Gastrocnemius medialis (tissue), 4 donors: ENCODE data around the gene DCP1A. TPM values are rescaled to one million over a fixed set of nuclear protein-coding genes. Genes with fewer than 3 reads are reported as not detected.

Source experiments
- ATAC-seq, 2 donors: fragments of 150-250 bp; one replicate each; pipeline ENCODE4 v1.9.1; 2016
- DNase-seq, 2 donors: peaks; one replicate each; pipeline ENCODE4 v3.0.0-alpha.2; 2019
- H3K27ac ChIP-seq, 4 donors: fragments of 200-600 bp; sonication (generic); 1 replicate in 1 of 4; 2 replicates in 3 of 4; pipeline ENCODE4 v1.5.1; 2016 to 2018; ENCODE audit warnings: mild to moderate bottlenecking in 2 of 4, moderate library complexity in 1 of 4
- H3K27me3 ChIP-seq, 3 donors: fragments of 200-600 bp; sonication (generic) in 2 of 3; 1 replicate in 1 of 3; 2 replicates in 2 of 3; pipeline versions ENCODE4 v1.5.1 to v1.6.0; 2016 to 2019; ENCODE audit warnings: mild to moderate bottlenecking in 1 of 3, moderate library complexity in 1 of 3
- H3K36me3 ChIP-seq, 2 donors: fragments of 200-600 bp; sonication (generic) in 1 of 2; one replicate each; pipeline ENCODE4 v1.5.1; 2017 to 2018
- H3K4me1 ChIP-seq, 2 donors: fragments of 200-600 bp; sonication (generic) in 1 of 2; one replicate each; pipeline ENCODE4 v1.5.1; 2016 to 2017; ENCODE audit warnings: mild to moderate bottlenecking in 2 of 2
- H3K4me3 ChIP-seq, 4 donors: fragments of 200-600 bp; sonication (generic) in 3 of 4; 1 replicate in 1 of 4; 2 replicates in 3 of 4; pipeline ENCODE4 v1.5.1; 2016 to 2019; ENCODE audit warnings: mild to moderate bottlenecking in 2 of 4
- H3K9me3 ChIP-seq, 3 donors: fragments of 200-600 bp; sonication (generic) in 2 of 3; 1 replicate in 1 of 3; 2 replicates in 2 of 3; pipeline ENCODE4 v1.5.1; 2016 to 2019
- CTCF ChIP-seq, 5 experiments: fragments of 450-650 bp in 3 of 5; fragments of 200-600 bp in 2 of 5; sonication (generic) in 2 of 5; IDR thresholded peaks in 4 of 5; conservative IDR thresholded peaks in 1 of 5; 1 replicate in 4 of 5; 2 replicates in 1 of 5; pipeline ENCODE4 v1.5.1; 2016 to 2019; ENCODE audit warnings: antibody characterized with exemption in 5 of 5, mild to moderate bottlenecking in 3 of 5, moderate library complexity in 3 of 5
- POLR2A ChIP-seq, 2 donors: fragments of 450-650 bp; IDR thresholded peaks; one replicate each; pipeline ENCODE4 v1.6.1; 2017; ENCODE audit warnings: antibody characterized with exemption in 2 of 2, mild to moderate bottlenecking in 2 of 2, moderate library complexity in 2 of 2
- in situ Hi-C, 4 donors: fragments of 200-750 bp; cut with MboI; loops; one replicate each; pipeline versions ENCODE4 v1.15.0 to v1.8.0; 2017; ENCODE audit warnings: low sequenced_read_pairs in 4 of 4
- intact Hi-C: fragments of 100-400 bp; cut with DNase I; formaldehyde crosslinking; loops from one replicate; pipeline ENCODE4 v1.15.1; 2023; ENCODE audit warnings: low total_unique reads
- total RNA-seq, 4 donors: library from RNA; depleted of rRNA; stranded (reverse); fragments of >200 nt; gene quantifications; one replicate each; pipeline versions ENCODE4 v1.1.0 to v1.2.3, GENCODE V29; 2016

The DCP1A gene
- total RNA-seq, 4 donors from 2014 or later: 10.9 to 18.4 (median 15.2) TPM

- no peak overlapping the region for H3K27ac ChIP-seq
- TF ChIP-seq CTCF (IDR thresholded peaks at IDR 0.05 in 4 of 5, conservative IDR thresholded peaks at IDR 0.05 in 1 of 5) (no peak), POLR2A (IDR thresholded peaks at IDR 0.05) (no peak)
- no peaks in the 10 kb centered on the region for H3K9me3 ChIP-seq
- peaks cover 7 to 14% of the 10 kb centered on the region in 2 donors for H3K4me1 ChIP-seq
- H3K27me3 ChIP-seq: no peaks in the 10 kb centered on the region
- peaks cover 0 to 86% of the 10 kb centered on the region in 2 donors for H3K36me3 ChIP-seq
- in situ Hi-C loops: no loop called here
- ATAC-seq: no peak
- H3K4me3 ChIP-seq: no peak overlapping the region
- DNase-seq: no peak
- intact Hi-C loops: no loop called here
Measured at GRCh38 chr3:53235545-53235944, 111.8 kb downstream of the DCP1A start.

- Histone ChIP-seq H3K4me1 (peaks cover 7 to 14% of the 10 kb centered on the region in 2 donors), H3K27ac (no peak overlapping the region), H3K4me3 (no peak overlapping the region), H3K27me3 (no peaks in the 10 kb centered on the region), H3K9me3 (no peaks in the 10 kb centered on the region), H3K36me3 (peaks cover 0 to 86% of the 10 kb centered on the region in 2 donors)
- in situ Hi-C loops: no loop called here
- no peak for DNase-seq
- intact Hi-C loops: no loop called here
- ATAC-seq: no peak
- no peak for TF ChIP-seq CTCF (IDR thresholded peaks at IDR 0.05 in 4 of 5, conservative IDR thresholded peaks at IDR 0.05 in 1 of 5)
- no peak for TF ChIP-seq POLR2A (IDR thresholded peaks at IDR 0.05)
Measured at GRCh38 chr3:53234841-53235232, 112.5 kb downstream of the DCP1A start.

- Histone ChIP-seq H3K4me3 (no peak overlapping the region), H3K27me3 (no peaks in the 10 kb centered on the region), H3K36me3 (peaks cover 0 to 86% of the 10 kb centered on the region in 2 donors), H3K9me3 (no peaks in the 10 kb centered on the region), H3K4me1 (peaks cover 7 to 14% of the 10 kb centered on the region in 2 donors), H3K27ac (no peak overlapping the region)
- DNase-seq (no peak), ATAC-seq (no peak)
- intact Hi-C loops: no loop called here
- TF ChIP-seq CTCF (IDR thresholded peaks at IDR 0.05 in 4 of 5, conservative IDR thresholded peaks at IDR 0.05 in 1 of 5) (no peak), POLR2A (IDR thresholded peaks at IDR 0.05) (no peak)
- in situ Hi-C loops: no loop called here
Measured at GRCh38 chr3:53234130-53234840, 113.1 kb downstream of the DCP1A start.

Other genes starting within 250 kb of the DCP1A start
- gene RFT1, start 217.1 kb downstream of the DCP1A start, total RNA-seq: 1 to 10 TPM; 2.5 to 5.7 (median 5.2) TPM
- gene PRKCD, start 186.3 kb downstream of the DCP1A start, total RNA-seq: 1 to 10 TPM; 2.1 to 5.9 (median 3.4) TPM
- gene TKT, start 91.5 kb downstream of the DCP1A start, total RNA-seq: 10 to 100 TPM; 18.5 to 41.3 (median 23.8) TPM
- gene CACNA1D, start 147.1 kb upstream of the DCP1A start, total RNA-seq: under 1 TPM in 2 of 4 donors, not detected in 2; 0.18 to 0.34 TPM